GM21423 (cell line): Measurements from ENCODE around the gene PAPPA2.
"Not testable (repeated sequence)": the region's sequence is repeated elsewhere in the genome, so short reads cannot be mapped to it uniquely, and the experiment has no call there.

ENCODE experiments used
- ATAC-seq: cut with Tn5 transposase; IDR thresholded peaks from one replicate; pipeline ENCODE4 v1.9.1; 2021; ENCODE audit warnings: mild to moderate bottlenecking, moderate library complexity; ENCODE audit not compliant: unreplicated experiment

PAPPA2 gene, protein sequence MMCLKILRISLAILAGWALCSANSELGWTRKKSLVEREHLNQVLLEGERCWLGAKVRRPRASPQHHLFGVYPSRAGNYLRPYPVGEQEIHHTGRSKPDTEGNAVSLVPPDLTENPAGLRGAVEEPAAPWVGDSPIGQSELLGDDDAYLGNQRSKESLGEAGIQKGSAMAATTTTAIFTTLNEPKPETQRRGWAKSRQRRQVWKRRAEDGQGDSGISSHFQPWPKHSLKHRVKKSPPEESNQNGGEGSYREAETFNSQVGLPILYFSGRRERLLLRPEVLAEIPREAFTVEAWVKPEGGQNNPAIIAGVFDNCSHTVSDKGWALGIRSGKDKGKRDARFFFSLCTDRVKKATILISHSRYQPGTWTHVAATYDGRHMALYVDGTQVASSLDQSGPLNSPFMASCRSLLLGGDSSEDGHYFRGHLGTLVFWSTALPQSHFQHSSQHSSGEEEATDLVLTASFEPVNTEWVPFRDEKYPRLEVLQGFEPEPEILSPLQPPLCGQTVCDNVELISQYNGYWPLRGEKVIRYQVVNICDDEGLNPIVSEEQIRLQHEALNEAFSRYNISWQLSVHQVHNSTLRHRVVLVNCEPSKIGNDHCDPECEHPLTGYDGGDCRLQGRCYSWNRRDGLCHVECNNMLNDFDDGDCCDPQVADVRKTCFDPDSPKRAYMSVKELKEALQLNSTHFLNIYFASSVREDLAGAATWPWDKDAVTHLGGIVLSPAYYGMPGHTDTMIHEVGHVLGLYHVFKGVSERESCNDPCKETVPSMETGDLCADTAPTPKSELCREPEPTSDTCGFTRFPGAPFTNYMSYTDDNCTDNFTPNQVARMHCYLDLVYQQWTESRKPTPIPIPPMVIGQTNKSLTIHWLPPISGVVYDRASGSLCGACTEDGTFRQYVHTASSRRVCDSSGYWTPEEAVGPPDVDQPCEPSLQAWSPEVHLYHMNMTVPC (N-terminal part only)

DNA sequence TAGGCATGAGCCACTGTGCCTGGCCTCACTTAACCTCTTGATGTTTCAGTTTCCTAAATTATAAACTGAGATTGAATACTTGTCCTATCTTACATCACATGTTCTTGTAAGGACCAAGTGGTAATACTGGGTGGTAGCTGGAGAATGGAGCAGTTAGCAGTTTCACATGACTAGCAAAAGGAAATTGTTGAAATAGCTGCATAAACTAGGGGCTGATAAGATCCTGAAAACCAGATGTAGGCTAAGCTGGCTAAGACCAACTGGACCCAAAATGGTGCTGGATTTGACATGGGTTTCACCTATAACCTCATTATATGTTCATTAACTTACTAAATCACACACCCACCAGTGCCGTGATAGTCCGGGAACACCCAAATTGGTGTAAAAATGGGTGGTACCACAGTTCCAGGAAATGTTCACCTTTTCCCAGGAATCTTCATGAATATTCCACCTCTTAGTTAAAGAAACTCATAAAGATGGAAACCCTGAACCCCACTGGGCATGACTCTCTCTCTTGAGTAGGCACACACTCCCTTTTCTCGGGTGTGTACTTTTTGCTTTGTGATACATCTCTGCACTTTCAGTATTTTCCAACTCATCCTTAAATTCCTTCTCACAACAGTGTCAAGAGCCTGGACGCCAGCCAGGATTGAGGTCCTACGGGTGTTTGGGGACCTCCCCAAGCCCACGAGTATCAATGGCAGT lies at the start of gene PAPPA2:
TSS of gene PAPPA2 (plus strand) at position 502 of the 705 bp plus-strand sequence. CDS start 93,148 bp downstream, outside the sequence.
- no peak for ATAC-seq

DNA sequence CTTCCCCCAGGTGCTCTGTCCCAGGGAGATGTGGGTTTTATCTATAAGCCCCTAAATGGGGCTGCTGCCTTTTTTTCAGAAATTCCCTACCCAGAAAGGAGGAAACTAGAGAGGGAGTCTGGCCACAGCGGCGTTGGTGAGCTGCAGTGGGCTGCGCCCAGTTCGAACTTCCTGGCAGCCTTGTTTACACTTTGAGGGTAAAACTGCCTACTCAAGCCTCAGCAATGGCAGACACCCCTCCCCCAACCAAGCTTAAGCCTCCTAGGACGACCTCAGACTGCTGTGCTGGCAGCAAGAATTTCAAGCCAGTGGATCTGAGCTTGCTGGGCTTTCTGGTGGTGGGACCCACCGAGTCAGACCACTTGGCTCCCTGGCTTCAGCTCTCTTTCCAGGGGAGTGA lies 46.2 kb upstream of the PAPPA2 start:
- ATAC-seq = no peak

DNA sequence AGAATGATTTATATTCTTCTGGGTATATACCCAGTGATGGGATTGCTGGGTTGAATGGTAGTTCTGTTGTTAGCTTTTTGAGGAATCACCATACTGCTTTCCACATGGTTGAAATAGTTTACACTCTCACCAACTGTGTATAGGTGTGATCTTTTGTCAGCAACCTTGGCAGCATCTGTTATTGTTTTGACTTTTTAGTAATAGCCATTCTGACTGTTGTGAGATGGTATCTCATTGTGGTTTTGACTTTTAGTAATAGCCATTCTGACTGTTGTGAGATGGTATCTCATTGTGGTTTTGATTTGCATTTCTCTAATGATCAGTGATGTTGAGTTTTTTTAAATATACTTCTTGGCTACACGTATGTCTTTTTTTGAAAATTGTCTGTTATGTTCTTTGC lies 43.4 kb upstream of the PAPPA2 start:
- not testable (repeated sequence) for ATAC-seq

DNA sequence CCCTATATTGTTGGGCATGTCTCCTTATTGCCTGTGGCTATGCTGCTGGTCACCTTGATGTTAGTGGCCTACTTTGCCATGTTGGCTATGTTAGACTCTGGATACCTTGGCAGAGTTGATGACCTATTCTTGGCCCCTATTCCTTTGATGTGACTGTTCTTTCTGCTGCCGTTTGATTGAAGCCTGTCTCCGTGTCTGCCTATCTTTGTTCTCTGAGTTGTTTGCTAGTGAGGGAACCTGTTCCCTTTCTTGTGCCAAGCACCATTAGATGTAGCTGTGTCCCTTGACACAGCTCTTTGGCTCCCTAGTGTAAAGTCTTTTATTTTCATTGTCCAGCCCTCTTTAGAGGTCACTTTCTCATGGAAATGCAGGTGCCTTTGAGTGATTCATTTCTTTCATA lies 28.7 kb upstream of the PAPPA2 start:
- ATAC-seq = no peak

DNA sequence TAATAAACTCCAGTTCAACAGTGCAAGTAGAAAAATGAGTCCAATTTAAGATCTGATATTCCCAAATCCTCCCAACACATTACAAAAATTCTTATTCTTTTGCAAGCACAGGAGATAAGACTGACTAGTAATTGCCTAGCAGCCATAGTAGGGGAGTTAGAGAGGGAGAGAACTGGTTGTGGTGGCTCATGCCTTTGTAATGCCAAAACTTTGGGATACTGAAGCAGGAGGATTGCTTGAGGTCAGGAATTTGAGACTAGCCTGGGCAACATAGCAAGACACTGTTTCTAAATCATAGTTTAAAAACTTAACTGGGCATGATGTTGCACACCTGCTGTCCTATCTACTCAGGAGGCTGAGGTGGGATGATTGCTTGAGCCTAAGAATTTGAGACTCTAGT lies 26.7 kb upstream of the PAPPA2 start:
- no peak for ATAC-seq

DNA sequence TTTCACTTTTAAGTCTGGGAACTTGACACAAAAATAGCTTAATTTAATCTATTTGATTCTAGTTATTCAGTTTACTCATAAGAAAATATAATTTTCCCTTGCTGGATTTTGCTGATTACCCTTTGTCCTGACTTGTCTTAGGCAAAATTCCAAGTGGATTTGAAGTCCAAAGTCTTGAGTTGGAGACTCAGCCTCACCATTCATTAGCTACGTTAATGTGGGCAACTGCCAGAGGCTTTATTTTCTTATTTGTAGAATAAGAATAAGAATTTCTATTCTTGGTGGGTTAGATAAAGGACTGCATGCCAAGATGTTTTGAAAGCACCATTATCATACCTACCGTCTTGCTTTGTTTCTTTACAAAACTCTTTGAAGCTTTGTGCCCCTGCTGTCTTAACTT lies 22.8 kb upstream of the PAPPA2 start:
- no peak for ATAC-seq

DNA sequence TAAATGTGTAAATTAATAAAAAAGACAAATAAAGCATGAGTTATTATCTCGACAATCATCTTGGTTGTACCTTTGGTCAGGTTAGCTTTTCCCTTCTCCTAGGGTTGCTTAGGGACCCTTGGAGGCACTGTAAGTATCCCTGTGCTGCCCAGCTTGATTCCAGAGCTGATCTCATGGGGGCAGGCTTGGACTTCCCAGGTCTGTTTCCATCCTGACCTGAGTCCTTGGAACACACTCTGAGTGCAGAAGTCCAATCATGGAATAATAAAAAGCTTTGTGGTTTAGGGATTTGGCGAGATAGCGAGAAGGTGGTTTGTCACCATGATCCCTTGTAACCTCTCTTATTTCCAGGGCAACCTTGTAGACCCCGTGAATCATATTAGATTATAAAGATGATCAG lies 18.7 kb upstream of the PAPPA2 start:
- no peak for ATAC-seq

DNA sequence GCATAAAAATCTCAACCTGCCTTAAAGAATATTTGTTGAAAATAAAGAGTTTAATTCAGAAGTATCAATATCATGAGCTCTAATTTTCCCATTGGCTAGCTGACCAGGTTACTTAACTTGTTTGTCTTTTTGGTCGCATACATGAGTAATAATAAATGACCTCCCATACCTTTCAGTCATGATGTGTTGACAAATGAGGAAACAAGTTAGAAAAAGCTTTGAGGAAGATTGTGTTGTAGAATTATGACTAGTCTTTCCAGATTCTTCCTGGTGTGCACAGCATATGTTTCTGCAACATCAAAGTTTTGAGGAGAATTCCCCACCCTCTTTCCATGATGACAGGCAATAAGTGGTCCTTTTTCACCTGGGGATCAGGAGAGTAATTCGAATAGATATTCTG lies 17.6 kb upstream of the PAPPA2 start:
- ATAC-seq = no peak

DNA sequence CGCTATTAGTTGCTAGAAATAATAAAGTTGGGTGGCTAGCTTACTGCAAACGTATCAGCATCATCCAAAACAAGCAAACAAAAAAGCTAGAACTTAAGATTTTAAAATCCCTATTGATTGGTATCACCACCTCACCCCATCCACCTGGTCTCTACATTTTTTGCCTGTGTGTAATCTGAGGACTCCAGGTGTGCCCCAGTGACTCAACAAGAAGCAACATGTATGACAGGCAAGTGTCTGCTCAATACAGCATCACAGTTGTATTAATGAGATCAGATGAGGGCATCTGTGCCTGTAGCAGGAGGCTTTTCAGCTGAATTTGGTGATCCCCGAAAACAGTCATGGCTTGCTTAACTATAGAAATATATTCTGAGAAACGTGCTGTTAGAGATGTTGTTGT lies 14.6 kb upstream of the PAPPA2 start:
- no peak for ATAC-seq

DNA sequence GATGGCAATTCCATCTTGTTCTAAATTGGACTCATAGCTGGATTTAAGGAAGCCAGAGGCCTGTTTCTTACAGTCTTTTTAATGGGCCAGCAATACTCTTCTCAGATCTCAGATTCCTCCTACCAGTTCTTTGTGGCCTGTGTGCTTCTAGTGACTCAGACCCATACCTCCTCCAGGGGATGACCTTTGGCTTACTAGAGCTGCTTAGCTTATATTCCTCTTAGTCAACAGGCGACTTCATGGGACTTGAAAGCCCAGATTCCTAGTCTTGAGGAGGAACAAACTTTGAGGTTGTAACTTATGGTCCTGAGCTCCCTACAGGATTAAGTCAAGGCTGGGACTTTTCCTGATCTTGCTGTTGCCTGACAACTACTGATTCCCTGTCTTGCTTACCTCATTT lies 12.4 kb upstream of the PAPPA2 start:
- no peak for ATAC-seq

DNA sequence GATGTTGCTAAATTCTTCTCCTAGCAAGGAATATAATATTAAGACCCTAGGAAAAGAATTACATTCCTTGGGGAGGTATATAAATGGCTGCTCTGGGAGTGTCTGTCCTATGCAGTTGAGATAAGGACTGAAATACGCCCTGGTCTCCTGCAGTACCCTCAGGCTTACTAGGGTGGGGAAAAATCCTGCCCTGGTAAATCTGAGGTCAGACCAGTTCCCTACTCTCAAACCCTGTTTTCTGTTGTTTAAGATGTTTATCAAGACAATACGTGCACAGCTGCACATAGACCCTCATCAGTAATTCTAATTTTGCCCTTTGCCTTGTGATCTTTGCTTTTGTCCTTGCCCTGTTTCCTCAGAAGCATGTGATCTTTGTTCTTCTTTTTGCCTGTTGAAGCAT lies 11.2 kb upstream of the PAPPA2 start:
- ATAC-seq = not testable (repeated sequence)

DNA sequence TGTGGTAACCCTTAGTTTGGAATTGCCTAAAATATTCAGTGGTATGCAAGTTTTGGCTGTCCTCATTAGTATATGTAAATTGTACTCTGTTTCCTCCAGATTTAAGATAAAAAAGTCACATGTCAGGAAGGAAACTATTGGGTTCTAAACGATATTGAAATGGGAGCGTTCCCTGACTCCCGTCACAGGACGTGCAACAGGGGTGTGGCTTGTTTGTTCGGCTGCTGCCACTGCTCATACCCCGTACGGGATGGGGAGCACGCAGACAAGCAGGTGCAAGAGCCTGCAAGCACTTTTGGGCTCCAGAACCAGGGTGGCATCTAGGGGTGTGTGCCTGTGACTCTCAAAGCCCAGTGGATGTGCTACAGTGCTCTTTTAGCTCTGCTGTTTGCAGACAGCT lies 6.2 kb upstream of the PAPPA2 start:
- no peak for ATAC-seq

DNA sequence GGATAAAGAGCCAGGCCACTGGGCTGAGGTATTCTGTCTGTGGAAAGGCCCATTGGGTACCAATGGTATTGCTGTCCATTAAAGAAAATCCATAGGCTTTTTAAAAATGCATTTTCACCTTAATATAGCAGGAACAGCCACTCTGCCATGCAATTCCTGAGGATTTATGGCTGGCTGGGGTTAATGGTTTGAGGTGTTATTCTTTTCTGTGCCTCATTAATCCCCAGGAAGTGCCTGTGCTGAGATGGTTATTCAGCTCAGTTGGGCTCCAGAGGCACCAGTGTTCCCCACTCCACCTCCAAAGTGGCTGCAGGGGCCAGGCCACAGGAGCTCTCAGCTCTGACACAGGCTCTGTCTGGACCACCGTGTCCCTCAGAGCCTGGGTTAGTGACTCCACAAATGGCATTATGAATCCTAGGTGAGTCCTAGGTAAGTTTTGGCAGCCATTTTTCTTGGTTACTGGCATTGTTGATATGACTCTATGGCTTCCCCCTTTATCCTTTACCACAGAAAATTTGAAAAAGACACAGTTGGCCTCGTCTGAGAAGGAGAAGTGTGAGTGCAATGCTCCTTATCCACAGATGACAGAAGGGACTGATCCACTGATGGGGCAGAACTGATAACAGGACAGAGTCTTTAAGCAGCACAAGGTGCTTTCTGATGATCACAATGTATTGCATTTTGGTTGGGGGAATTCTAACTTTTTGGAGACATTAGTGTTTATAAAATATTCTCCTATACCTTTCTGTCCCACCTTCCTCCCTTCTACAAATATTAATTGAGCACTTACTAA lies 2.2 kb upstream of the PAPPA2 start:
- no peak for ATAC-seq

DNA sequence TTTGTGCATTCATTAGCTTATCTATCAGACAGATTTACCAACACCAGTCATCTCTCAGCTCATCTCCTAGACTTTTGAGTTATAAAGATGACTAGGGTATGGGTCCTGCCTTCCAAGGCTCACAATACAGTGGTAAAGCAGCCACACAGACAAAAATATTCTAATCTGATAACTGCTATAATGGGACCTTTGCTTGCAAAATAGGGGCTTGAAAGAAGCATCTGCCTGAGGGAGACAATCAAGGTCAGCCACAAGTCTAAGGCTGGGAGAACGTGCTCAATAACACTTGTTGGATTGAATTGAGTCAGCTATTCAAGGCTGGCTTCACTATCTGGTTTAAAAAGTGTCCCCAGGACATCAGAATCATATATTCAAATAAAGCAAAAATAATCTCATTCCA lies 1.4 kb upstream of the PAPPA2 start:
- no peak for ATAC-seq

DNA sequence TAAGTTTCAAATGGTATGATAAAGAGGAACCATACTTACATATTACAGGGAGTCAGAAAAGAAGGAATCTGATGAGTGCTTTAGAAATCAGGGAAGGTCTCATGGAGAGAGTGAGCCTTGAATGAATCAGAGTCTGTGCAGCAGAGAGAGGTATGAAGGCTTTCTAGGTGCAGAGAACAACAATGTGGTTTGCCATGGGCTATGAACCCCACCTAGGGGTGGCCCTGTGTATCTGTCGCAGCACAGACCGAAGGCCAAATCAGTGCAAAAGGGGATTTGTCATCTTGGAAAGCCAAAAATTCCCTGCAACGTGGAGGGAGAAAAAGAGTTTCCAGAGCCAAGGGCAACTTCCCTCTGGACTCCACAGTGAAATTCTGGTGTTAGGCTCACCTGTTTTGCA lies 3.5 kb downstream of the PAPPA2 start:
- ATAC-seq = no peak

DNA sequence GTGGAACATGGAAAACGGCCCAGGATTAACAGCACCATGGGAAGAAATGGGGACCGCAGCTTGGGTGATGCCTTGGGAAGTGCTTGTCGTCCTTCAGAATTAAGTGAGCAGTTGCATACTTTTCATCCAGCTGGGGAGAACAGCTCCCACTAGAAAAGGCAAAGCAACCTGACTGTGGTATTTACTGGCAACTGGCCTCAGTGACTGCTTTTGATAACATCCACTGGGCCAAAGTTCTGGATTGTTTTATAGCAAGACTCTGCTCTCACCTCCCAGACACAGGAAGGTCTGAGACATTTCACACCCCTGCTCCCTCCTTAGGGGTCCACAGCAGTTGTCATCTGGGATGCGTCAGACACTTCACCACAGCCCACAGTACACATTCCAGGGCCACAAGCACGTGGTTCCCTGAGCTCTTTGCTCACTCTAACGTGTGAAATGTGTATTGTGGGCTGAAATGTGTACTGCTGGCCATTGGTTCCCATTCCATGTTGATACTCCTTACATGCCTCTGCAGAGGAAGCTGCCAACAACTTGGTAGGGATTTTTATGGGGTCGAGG lies 6.6 kb downstream of the PAPPA2 start:
- no peak for ATAC-seq

DNA sequence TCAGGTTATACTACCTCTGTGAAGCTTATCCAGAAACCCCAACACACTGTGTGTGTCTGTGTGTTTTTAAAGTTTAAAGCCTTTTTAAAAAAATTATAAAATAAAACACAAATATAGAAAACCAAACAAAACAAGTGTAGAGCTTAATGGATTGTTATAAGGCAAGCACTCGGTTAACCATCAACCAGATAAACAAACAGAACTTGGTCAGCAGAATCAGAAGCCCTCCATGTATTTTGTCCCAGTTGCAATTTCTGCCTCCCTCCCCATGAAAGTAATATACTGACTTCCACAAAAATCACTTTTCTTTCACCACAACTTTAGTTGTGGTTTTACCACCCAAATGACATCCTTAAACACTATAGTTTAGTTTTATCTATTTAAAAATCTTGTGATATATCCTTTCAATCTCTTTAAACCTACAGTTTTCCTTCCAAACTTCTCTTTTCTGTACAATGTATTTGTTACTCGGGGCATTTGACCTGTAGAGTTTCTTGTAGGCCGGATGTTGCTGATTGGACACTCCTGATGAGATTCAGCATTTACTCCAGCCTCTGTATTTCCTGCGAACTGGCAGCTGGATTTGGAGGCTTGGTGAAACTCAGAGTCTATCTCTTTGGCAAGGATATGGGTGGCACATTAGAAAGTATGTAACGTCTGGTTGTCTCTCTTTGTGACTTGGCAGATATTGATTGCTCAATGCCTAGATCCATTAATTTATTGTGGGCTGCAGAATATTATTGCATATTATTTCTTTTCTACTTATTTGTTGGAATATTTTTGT lies 8.6 kb downstream of the PAPPA2 start:
- no peak for ATAC-seq

DNA sequence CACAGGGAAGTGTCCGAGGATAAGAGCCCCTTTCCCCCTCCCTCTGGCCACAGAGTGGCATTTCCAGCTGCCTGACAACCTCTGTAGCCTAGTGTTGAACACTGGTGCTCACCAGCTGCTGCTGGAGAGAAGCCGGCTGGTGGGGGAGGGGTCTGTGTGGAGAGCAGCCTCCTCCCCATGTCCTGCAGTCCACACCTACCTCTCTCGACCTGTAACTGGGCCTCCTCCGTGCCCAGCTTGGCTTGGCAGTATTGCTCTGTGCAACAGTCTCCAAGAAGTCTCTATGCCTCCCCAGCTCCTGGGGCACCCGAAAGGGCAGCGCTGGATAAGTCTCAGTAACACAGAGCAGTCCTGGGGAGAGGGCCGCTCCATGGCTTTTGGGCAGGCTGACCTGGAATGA lies 17.0 kb downstream of the PAPPA2 start:
- ATAC-seq = no peak

DNA sequence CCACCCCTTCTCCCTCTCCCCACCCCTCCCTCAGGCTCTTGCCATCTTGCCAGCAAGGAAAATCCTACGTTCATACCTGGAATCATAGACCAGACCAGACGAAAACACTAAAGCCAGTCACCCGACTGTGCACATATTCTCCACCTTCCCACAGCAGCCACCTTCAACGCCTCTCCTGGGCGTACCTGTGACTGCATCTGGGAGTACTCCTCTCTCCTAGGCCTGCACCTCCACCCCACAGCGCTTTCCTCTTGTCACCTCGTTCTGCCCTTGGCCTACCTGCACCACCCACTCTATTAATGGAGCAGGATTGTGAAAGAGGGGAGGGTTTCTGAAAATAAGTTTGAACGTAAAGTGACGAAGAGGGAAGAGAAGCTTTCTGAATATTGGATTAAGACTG lies 17.8 kb downstream of the PAPPA2 start:
- ATAC-seq = no peak
